ENCODE data around the gene MAGEA6.

The MAGEA6 gene

GRCh38 chrX:152725409-152725808 lies 44.1 kb downstream of the MAGEA6 start:
- Histone ChIP-seq H3K9ac (no peak overlapping the region), H4K20me1 (ENCODE audit: insufficient read depth) (no peaks in the 10 kb centered on the region), H3K4me1 (ENCODE audit: low read depth, poor library complexity, severe bottlenecking) (no peaks in the 10 kb centered on the region), H3K27ac (no peak overlapping the region), H3K4me3 (IDR thresholded peaks at IDR 0.05; ENCODE audit: insufficient read depth, low read depth, low read length) (no peak overlapping the region), H2AFZ (ENCODE audit: low read depth) (no peak overlapping the region), H3K79me2 (ENCODE audit: insufficient read depth, low read depth) (no peaks in the 10 kb centered on the region), H3K4me2 (no peak overlapping the region), H3K36me3 (ENCODE audit: insufficient read depth) (no peaks in the 10 kb centered on the region), H3K27me3 (ENCODE audit: insufficient read depth, low read depth) (no peaks in the 10 kb centered on the region)
- TF ChIP-seq CTCF (conservative IDR thresholded peaks at IDR 0.05; ENCODE audit: low read depth, low read length), result no peak
